Fibroblast of upper back skin (primary cell): ENCODE measurements around the gene C17orf114.
"Not testable (repeated sequence)": the region's sequence is repeated elsewhere in the genome, so short reads cannot be mapped to it uniquely, and the experiment has no call there.

ENCODE experiments used
- DNase-seq: peaks from one replicate; pipeline ENCODE4 v3.0.0-alpha.2; 2013

The C17orf114 gene

GRCh38 chr17:4802228-4802627 lies at the start of gene C17orf114:
Gene C17orf114, minus strand, starts transcription at chr17:4802328.
- DNase-seq: no peak

GRCh38 chr17:4851084-4851483 lies 49.0 kb upstream of the C17orf114 start:
- DNase-seq: no peak

- DNase-seq: no peak
These were observed 48.1 kb upstream of the C17orf114 start for GRCh38 chr17:4850246-4850645.

GRCh38 chr17:4849011-4849536 lies 46.9 kb upstream of the C17orf114 start:
- DNase-seq: no peak

- DNase-seq: no peak
These were observed 44.7 kb upstream of the C17orf114 start for GRCh38 chr17:4846635-4847390.

GRCh38 chr17:4845118-4845517 lies 43.0 kb upstream of the C17orf114 start:
- no peak for DNase-seq

GRCh38 chr17:4843321-4844000 lies 41.3 kb upstream of the C17orf114 start:
- no peak for DNase-seq

- DNase-seq: no peak
These were observed 40.2 kb upstream of the C17orf114 start for GRCh38 chr17:4842376-4842775.

GRCh38 chr17:4840893-4841242 lies 38.7 kb upstream of the C17orf114 start:
- no peak for DNase-seq

GRCh38 chr17:4839965-4840892 lies 38.1 kb upstream of the C17orf114 start:
- no peak for DNase-seq

- DNase-seq: no peak
These were observed 37.1 kb upstream of the C17orf114 start for GRCh38 chr17:4839221-4839620.

GRCh38 chr17:4838309-4838785 lies 36.2 kb upstream of the C17orf114 start:
- DNase-seq: no peak

- DNase-seq: no peak
These were observed 35.6 kb upstream of the C17orf114 start for GRCh38 chr17:4837471-4838308.

GRCh38 chr17:4836221-4836620 lies 34.1 kb upstream of the C17orf114 start:
- DNase-seq: no peak

- DNase-seq: no peak
These were observed 32.5 kb upstream of the C17orf114 start for GRCh38 chr17:4834681-4835020.

- peak; percentile 42 for DNase-seq
These were observed 32.0 kb upstream of the C17orf114 start for GRCh38 chr17:4833941-4834680.

GRCh38 chr17:4833178-4833940 lies 31.2 kb upstream of the C17orf114 start, which contains the start of gene MINK1:
Gene MINK1, plus strand, starts transcription at chr17:4833340. Its CDS starts 244 bp downstream, at chr17:4833584.
- peak; percentile 93 for DNase-seq

- DNase-seq: not testable (repeated sequence)
These were observed 30.7 kb upstream of the C17orf114 start for GRCh38 chr17:4832829-4833177.

GRCh38 chr17:4827399-4827798 lies 25.3 kb upstream of the C17orf114 start:
- no peak for DNase-seq

- DNase-seq: no peak
These were observed 21.4 kb upstream of the C17orf114 start for GRCh38 chr17:4823373-4824089.
